GM19468 (cell line): ENCODE data around the gene VGLL2.

Source experiments
- ATAC-seq: cut with Tn5 transposase; IDR thresholded peaks from one replicate; pipeline ENCODE4 v1.9.1; 2021; ENCODE audit warnings: mild to moderate bottlenecking, moderate library complexity, moderate number of reproducible peaks; ENCODE audit not compliant: unreplicated experiment; ENCODE audit errors: extremely low read depth

Gene VGLL2

GRCh38 chr6:117267766-117268534 is 2.6 kb downstream of the VGLL2 start:
- ATAC-seq = no peak

DNA sequence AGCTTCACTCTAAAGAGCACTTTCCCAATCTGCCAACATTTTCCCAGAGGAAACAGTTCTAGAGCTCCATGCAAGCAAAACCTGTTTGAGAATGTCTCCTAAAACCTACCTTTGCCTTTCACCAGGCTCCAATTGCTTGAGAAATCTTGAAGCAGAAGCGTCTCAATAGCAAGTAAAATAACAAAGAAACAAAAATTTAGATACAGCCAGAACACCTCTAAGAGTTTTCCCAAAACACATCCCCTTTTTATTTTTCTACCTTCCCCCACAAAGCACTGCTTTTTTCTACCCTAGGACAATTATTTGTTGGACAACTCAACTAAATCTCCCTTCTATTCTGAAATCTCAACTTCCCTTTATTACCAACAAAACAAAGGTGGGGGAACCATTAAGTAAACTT is 3.6 kb downstream of the VGLL2 start:
- ATAC-seq = no peak

- ATAC-seq = no peak
Measured at GRCh38 chr6:117269638-117270054, 4.3 kb downstream of the VGLL2 start.

DNA sequence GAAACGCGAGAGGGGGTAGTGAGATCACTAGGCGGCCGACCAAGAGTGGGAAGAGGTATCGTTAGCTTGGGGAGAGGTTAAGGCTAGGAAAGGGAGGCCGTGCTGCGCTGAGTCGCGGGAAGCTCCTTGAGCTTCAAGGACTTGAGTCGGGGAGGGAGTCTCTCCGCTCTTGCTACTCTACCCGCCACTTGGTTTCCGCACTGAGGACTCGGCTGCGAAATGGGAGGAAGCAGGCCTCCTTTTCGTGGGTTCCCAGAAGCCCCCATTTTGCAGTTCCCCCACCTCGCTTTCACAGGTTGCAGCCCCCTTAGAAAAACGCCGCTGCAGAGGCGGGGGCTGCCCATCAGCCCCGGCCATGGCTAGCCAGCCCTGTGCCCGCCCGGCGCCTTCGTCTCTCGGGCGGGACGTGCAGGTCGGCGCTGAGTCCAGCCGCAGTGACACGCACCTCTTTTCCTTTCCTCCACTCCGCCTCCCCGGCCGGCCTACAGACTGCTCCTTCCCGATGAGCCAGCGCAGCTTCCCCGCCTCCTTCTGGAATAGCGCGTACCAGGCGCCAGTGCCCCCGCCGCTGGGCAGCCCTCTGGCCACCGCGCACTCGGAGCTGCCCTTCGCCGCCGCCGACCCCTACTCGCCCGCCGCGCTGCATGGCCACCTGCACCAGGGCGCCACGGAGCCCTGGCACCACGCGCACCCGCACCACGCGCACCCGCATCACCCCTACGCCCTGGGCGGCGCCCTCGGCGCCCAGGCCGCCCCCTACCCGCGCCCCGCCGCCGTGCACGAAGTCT is 4.9 kb downstream of the VGLL2 start:
- no peak for ATAC-seq

GRCh38 chr6:117270843-117271507 is 5.6 kb downstream of the VGLL2 start:
- no peak for ATAC-seq

- no peak for ATAC-seq
Measured at GRCh38 chr6:117272032-117272866, 6.9 kb downstream of the VGLL2 start.

GRCh38 chr6:117272891-117273290 is 7.5 kb downstream of the VGLL2 start:
- no peak for ATAC-seq

GRCh38 chr6:117275205-117275604 is 9.8 kb downstream of the VGLL2 start:
- ATAC-seq = no peak

- ATAC-seq = no peak
Measured at GRCh38 chr6:117275711-117276110, 10.4 kb downstream of the VGLL2 start.

- no peak for ATAC-seq
Measured at GRCh38 chr6:117276778-117277316, 11.5 kb downstream of the VGLL2 start.

- no peak for ATAC-seq
Measured at GRCh38 chr6:117280922-117281321, 15.6 kb downstream of the VGLL2 start.

DNA sequence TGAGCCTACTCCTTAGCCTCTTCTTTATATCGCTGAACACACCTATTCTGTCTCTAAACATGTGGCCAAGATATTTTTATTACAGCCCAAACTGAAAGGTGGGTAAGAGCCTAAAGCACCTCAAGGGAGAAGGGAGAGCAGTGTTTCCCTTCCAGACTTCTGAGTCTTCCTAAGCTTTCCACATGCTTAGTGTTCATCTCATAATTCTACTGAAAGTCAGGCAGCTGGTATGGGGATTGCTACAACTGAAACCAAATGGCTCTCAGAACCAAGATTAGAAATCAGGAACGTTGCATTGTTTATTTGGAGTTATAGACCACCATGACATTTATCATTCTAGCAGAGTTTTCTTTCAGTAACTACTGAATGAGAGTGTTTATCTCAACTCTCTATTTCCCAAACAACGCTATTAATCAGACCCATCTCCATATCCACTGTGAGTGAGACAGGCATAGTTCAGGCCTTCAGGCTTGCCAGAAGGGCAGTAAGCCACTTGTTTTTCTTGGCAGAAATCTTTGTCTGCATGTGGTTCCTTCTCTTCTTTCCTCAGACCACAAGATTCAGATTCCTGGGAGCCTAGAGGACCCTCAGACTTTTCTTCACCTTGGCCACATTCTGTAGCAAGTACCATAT is 22.8 kb downstream of the VGLL2 start:
- no peak for ATAC-seq

GRCh38 chr6:117290173-117290846 is 25.0 kb downstream of the VGLL2 start:
- no peak for ATAC-seq

GRCh38 chr6:117298941-117299340 is 33.6 kb downstream of the VGLL2 start:
- ATAC-seq = no peak

DNA sequence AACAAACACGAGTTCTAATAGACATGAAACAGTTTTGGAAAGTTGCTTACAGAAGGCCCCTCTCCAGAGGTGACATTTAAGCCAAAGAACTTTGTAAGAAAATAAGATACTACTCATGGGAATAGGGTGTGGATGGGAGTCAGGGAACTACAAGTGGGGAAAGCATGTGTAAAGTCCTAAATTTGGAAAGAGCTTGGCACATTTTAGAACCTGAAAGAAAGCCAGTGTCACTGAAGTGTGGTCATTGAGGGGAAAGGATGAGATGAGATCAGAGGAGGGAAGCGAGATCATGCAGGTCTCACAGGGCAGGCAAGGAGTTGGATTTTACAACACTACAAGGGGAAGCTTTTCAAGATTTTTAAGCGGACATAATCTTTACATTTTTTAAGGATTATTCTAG is 38.0 kb downstream of the VGLL2 start:
- ATAC-seq = no peak

GRCh38 chr6:117304446-117304845 is 39.1 kb downstream of the VGLL2 start:
- ATAC-seq = no peak

GRCh38 chr6:117306227-117306790 is 41.0 kb downstream of the VGLL2 start:
- no peak for ATAC-seq

GRCh38 chr6:117307655-117308054 is 42.3 kb downstream of the VGLL2 start:
- ATAC-seq = no peak

DNA sequence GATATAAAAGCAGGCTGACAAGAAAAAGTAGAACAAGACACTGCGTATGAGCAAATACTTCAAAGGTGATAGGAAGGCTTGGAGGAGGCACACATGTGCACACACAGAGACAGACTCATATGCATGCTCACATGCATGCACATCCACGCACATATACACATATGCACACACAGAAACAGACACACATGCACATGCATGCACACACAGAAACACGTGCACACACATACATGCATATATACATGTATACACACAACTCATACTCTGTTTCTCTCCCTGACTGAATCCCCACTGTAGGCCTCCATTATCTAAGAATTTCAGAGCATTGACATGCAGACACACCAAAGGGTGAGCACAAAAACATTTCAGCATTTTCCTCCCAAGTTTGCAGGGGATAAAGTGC is 43.7 kb downstream of the VGLL2 start:
- no peak for ATAC-seq
